Choroid plexus epithelial cell (primary cell): ENCODE data around the gene CHEK2.
"Not testable (repeated sequence)": the region's sequence is repeated elsewhere in the genome, so short reads cannot be mapped to it uniquely, and the experiment has no call there.

Experiments
- DNase-seq: peaks from one replicate; pipeline ENCODE4 v3.0.0-alpha.2; 2010; ENCODE audit warnings: low read depth
- H3K4me3 ChIP-seq: 2 replicates; pipeline ENCODE4 v1.5.1; 2011; ENCODE audit warnings: low read depth, mild to moderate bottlenecking, control low read depth, low read length, moderate library complexity
- CTCF ChIP-seq: conservative IDR thresholded peaks from 2 replicates; pipeline ENCODE4 v1.5.1; 2011; ENCODE audit warnings: low read depth, mild to moderate bottlenecking, control low read depth, inconsistent platforms, low read length, moderate library complexity

CHEK2 gene

GRCh38 chr22:28741200-28741784 is 328 bp downstream of the CHEK2 start:
- TF ChIP-seq CTCF: no peak
- DNase-seq: no peak
- H3K4me3 ChIP-seq: peak overlapping the region; percentile 91

GRCh38 chr22:28738876-28739275 is 2.7 kb downstream of the CHEK2 start:
- H3K4me3 ChIP-seq, DNase-seq: not testable (repeated sequence)

- no peak for TF ChIP-seq CTCF
- H3K4me3 ChIP-seq: no peak overlapping the region
Measured at GRCh38 chr22:28737701-28738100, 3.9 kb downstream of the CHEK2 start.

GRCh38 chr22:28736301-28737155 is 5.1 kb downstream of the CHEK2 start:
- no peak for TF ChIP-seq CTCF
- H3K4me3 ChIP-seq: no peak overlapping the region
- DNase-seq: no peak

More at GRCh38 chr22:28737701-28738100, 3.9 kb downstream of the CHEK2 start:
- DNase-seq: no peak

- no peak for TF ChIP-seq CTCF
- no peak for DNase-seq
- H3K4me3 ChIP-seq: no peak overlapping the region
Measured at GRCh38 chr22:28734393-28734792, 7.2 kb downstream of the CHEK2 start.

- no peak for TF ChIP-seq CTCF
- H3K4me3 ChIP-seq: no peak overlapping the region
- DNase-seq: no peak
Measured at GRCh38 chr22:28730179-28730578, 11.4 kb downstream of the CHEK2 start.

GRCh38 chr22:28728621-28729313 is 12.9 kb downstream of the CHEK2 start:
- TF ChIP-seq CTCF: no peak
- no peak overlapping the region for H3K4me3 ChIP-seq
- DNase-seq: peak; percentile 48
